Ishikawa (cell line): ENCODE measurements around the gene MAPK7.

ENCODE experiments used
- EP300 ChIP-seq: IDR thresholded peaks from 2 replicates; pipeline ENCODE4 v1.6.1; 2012; ENCODE audit warnings: borderline replicate concordance
- REST ChIP-seq: IDR thresholded peaks from 2 replicates; pipeline ENCODE4 v1.6.1; 2012; ENCODE audit warnings: low read depth, mild to moderate bottlenecking

GRCh38 chr17:19421926-19422325 is 43.6 kb downstream of the MAPK7 start:
- TF ChIP-seq REST (no peak), EP300 (no peak)
